GM18519 (cell line): ENCODE data around the gene IFT43.

Experiments
- ATAC-seq: cut with Tn5 transposase; IDR thresholded peaks from one replicate; pipeline ENCODE4 v1.9.1; 2021; ENCODE audit warnings: mild to moderate bottlenecking, moderate library complexity; ENCODE audit not compliant: unreplicated experiment, low FRiP score

IFT43 gene

GRCh38 chr14:76101391-76102379 is 116.1 kb downstream of the IFT43 start:
- no peak for ATAC-seq

DNA sequence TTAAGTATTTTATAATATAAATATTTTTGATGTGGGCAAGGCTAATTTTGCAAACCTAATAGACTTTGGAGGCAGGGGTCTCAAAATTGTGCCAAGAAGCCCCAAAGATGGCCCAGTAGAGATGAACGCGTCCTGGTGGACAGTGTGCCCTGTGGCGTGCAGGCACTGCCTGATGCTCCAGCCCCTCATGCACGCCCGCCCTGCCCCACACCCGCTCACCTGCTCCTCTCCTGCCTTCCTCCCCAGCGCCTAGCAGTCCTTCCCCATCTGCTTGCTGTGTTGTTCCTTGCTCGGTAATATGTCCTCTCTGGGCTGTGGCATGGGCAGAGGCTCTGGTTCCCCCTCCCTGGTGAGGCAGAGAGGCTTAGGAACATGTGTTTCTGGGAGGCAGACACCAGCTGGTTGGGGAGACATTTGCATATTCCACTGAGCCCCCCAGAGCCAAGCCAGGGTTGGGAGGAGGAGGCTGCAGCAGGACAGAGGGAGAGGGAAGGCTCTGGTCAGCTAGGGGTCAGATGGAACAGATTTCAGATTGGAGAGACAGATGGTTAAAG is 119.3 kb downstream of the IFT43 start:
- ATAC-seq, result no peak

DNA sequence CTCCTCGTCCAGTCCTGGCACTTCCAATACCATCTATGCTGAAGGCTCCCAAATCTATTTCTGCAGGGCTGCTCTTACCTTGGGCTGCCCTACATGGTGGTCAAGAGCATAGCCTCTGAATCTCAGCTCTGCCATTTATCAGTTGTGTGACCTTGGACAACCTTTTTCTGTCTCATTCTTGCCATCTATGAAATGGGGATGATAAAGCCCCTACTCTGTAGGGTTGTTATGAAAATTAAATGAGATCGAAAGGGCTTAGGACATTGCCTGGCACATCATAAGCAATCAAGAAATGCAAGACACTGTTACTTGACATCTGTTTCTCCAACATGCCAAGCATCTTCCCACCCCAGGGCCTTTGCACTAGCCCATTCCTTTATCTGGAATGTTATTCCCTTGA is 120.6 kb downstream of the IFT43 start:
- ATAC-seq, result no peak

GRCh38 chr14:76109087-76109880 is 123.7 kb downstream of the IFT43 start:
- no peak for ATAC-seq

GRCh38 chr14:76112889-76113624 is 127.5 kb downstream of the IFT43 start:
- no peak for ATAC-seq

DNA sequence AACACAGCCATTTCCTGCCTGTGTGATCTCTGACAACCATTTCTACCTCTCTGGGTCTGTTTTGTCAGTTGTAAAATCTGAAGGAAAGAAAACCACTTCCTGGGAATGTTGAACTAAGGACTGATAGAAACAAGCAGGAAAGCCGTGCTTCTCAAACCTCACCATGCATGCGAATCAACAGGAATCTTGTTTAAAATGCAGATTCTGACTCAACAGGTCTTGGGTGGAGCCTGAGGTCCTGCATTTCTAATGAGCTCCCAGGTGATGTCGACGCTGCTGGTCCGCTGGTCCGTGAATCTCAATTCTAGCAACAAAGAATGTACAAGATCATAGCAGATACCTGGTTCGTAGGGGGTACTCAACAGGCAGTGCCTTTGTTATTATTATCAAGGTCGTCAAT is 128.1 kb downstream of the IFT43 start:
- no peak for ATAC-seq

DNA sequence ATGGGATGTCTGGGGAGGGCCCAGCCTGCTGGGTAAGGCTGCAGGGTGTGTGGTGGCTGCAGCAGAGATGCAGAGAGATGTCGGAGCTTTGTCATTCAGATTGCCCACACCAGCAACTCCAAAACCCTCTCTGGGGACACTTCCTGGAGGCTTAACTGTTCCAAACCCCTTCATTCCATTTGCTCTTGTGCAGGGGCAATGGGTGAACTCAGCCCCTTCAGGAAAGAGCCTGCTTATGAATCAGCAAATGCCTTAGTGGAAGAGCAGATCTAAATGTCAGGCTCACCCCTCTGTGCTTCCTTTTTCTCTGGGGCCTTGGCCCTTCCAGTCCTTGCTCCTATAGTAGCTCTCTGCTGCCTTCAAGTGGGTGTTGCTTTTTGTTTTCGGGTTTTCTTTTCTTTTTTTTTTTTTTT is 129.5 kb downstream of the IFT43 start:
- no peak for ATAC-seq

- no peak for ATAC-seq
Observed at GRCh38 chr14:76117789-76118484, 132.4 kb downstream of the IFT43 start.

DNA sequence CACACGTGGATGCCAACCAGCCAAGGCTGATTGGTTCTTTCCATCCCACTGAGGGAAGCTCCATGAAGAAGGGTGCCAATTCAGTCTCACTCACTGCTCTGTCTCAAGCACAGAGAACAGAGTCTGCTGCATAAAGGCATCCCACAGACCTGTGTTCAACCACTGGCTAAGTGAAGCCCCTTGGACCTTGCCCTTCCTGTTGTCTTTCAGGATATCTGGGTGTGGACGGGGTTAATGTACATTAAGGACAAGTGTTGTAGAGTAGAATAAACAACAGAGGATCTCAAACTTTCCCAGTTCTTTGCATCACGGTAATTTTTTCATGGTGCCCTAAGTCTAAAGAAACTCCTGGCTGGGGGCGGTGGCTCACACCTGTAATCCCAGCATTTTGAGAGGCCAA is 133.0 kb downstream of the IFT43 start:
- ATAC-seq, result no peak

DNA sequence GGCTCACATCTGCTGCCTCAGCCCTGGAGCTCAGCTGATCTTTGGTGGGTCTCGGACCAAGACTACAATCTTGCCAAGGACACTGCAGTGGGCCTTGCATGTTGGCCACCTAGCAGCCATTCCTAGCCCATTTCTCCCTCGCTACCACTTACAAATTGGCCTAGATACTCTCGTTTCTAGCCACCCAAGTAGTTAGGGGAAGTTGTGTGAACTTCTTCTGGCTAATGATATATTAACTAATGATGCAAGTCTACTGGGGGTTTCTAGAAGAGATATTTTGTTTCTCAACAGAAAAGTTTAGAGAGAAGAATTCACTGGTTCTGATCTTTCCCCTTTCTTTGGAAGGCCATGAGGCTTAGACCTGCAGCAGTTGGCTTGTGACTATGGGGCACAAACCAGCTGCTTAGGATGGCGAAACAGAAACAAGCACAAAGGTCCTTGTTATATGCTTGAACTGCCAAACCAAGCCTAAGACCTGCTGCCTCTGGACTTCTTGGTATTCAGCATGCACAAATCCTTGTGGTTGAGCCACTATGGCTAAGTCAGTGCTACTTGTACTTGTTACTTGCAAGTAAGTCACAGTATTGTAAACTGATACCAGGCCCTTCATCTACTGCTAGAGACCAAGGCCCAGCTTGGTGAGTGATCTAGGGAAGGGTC is 135.7 kb downstream of the IFT43 start:
- no peak for ATAC-seq

GRCh38 chr14:76123426-76124225 is 138.1 kb downstream of the IFT43 start:
- ATAC-seq, result no peak

GRCh38 chr14:76125511-76125910 is 139.9 kb downstream of the IFT43 start:
- ATAC-seq, result no peak

GRCh38 chr14:76126076-76126475 is 140.5 kb downstream of the IFT43 start:
- ATAC-seq, result no peak

GRCh38 chr14:76129851-76130576 is 144.5 kb downstream of the IFT43 start:
- no peak for ATAC-seq

GRCh38 chr14:76131071-76131965 is 145.8 kb downstream of the IFT43 start:
- ATAC-seq, result no peak

DNA sequence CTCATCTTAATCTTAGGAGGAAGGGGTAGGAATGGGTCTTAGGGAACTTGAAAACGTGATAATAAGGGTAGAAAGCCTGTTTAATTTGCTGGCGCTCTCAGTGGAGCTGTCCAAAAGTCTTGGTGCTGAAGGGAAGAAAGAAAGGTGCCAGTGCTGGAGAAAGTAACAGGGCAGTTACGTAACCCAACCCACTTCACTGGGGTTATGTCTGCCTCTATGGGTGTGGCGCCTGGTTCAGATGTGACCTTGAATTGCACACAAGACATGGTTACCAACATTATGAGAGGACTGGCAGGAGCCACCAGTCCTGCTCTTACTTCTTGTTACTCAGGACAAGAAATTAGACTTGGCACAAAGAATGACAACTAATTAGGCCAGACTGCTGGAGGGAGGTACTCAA is 147.5 kb downstream of the IFT43 start:
- no peak for ATAC-seq
